Fibroblast of lung (primary cell): ENCODE data around the gene ADCY5. TPM values are rescaled to one million over a fixed set of nuclear protein-coding genes. Genes with fewer than 3 reads are reported as not detected.

Experiments
- DNase-seq, 2 donors: peaks; one replicate each; pipeline versions ENCODE4 v3.0.0 to v3.0.0-alpha.2; 2010; ENCODE audit warnings: low read depth in 2 of 2
- H2AFZ ChIP-seq: 2 replicates; pipeline ENCODE4 v1.5.1; 2012; ENCODE audit warnings: low read length, control low read depth, inconsistent platforms
- H3K27ac ChIP-seq: 2 replicates; pipeline ENCODE4 v1.5.1; 2011; ENCODE audit warnings: low read length, control low read depth; ENCODE audit not compliant: insufficient read depth
- H3K27me3 ChIP-seq: 2 replicates; pipeline ENCODE4 v1.5.1; 2011; ENCODE audit warnings: mild to moderate bottlenecking, low read length; ENCODE audit not compliant: control insufficient read depth, insufficient read depth
- H3K36me3 ChIP-seq: 2 replicates; pipeline ENCODE4 v1.5.1; 2011; ENCODE audit warnings: low read length; ENCODE audit not compliant: control insufficient read depth, insufficient read depth
- H3K4me1 ChIP-seq: 2 replicates; pipeline ENCODE4 v1.5.1; 2011; ENCODE audit warnings: low read length; ENCODE audit not compliant: control insufficient read depth, insufficient read depth; ENCODE audit errors: extremely low read depth
- H3K4me2 ChIP-seq: 2 replicates; pipeline ENCODE4 v1.5.1; 2011; ENCODE audit warnings: low read length, control low read depth; ENCODE audit not compliant: insufficient read depth; ENCODE audit errors: extremely low read depth
- H3K4me3 ChIP-seq, 4 experiments: fragments of 200-600 bp in 1 of 4; sonication (generic) in 1 of 4; replicated peaks in 1 of 4; 2 replicates each; pipeline ENCODE4 v1.5.1; 2011 to 2016; ENCODE audit warnings: low read length in 4 of 4, low read depth in 3 of 4, mild to moderate bottlenecking in 3 of 4, control low read depth in 2 of 4, inconsistent platforms in 1 of 4, mixed read lengths in 1 of 4; ENCODE audit not compliant: insufficient read depth in 1 of 4; ENCODE audit errors: control extremely low read depth in 1 of 4
- H3K79me2 ChIP-seq: 2 replicates; pipeline ENCODE4 v1.5.1; 2012; ENCODE audit warnings: mild to moderate bottlenecking, low read length, inconsistent platforms; ENCODE audit not compliant: control insufficient read depth, insufficient read depth
- H3K9ac ChIP-seq: 2 replicates; pipeline ENCODE4 v1.5.1; 2011; ENCODE audit warnings: mild to moderate bottlenecking, low read length, control low read depth; ENCODE audit not compliant: insufficient read depth
- H3K9me3 ChIP-seq: 2 replicates; pipeline ENCODE4 v1.5.1; 2012; ENCODE audit warnings: low read depth, low read length; ENCODE audit not compliant: control insufficient read depth, insufficient read depth
- H4K20me1 ChIP-seq: 2 replicates; pipeline ENCODE4 v1.5.1; 2011; ENCODE audit warnings: low read length; ENCODE audit not compliant: control insufficient read depth, insufficient read depth; ENCODE audit errors: extremely low read depth
- CTCF ChIP-seq, 2 donors: IDR thresholded peaks in 1 of 2; conservative IDR thresholded peaks in 1 of 2; 1 replicate in 1 of 2; 2 replicates in 1 of 2; pipeline ENCODE4 v1.5.1; 2011 to 2012; ENCODE audit warnings: low read length in 2 of 2, control low read depth in 1 of 2, inconsistent platforms in 1 of 2, low read depth in 1 of 2, mild to moderate bottlenecking in 1 of 2
- EZH2 ChIP-seq: IDR thresholded peaks from 2 replicates; pipeline ENCODE4 v1.5.1; 2012; ENCODE audit warnings: low read length, control low read depth, mild to moderate bottlenecking; ENCODE audit errors: missing control alignments
- polyA plus RNA-seq, 2 donors: library from polyadenylated mRNA; depleted of rRNA in 1 of 2; stranded (reverse) in 1 of 2; unstranded in 1 of 2; fragments of >200 nt; gene quantifications; 2 replicates each; pipeline ENCODE4 v1.2.1, GENCODE V29; 2011 to 2012; ENCODE audit warnings: missing spikeins in 1 of 2
- total RNA-seq: library from RNA; depleted of rRNA; stranded (reverse); fragments of >200 nt; gene quantifications from 2 replicates; pipeline ENCODE4 v1.2.1, GENCODE V29; 2014

Gene ADCY5
- total and polyA plus RNA-seq, 2 donors (not counting 1 experiment from before 2014, with no cell fraction given): 0.11 to 0.50 TPM

DNA sequence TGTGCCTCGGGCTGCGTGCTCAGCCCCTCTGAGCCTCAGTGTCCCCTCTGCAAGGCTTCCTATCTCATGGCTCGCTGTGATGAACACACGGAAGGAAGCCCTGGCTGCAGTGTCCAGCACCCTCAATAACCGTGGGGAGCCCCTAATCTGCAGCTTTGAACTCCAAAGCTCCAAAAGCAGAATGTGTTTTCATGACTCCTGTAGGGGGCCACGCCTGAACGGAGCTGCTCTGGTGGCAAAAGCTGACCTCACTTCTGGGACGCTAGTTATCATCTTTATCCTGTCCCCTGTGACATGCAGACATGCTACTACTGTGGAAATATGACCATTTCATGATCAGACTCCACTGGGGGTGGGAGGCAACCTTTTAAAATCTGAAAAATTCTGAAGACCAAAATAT lies 148.3 kb downstream of the ADCY5 start:
- Histone ChIP-seq H3K79me2 (no peaks in the 10 kb centered on the region), H3K27me3 (peaks cover 3% of the 10 kb centered on the region)
- TF ChIP-seq EZH2: no peak
- TF ChIP-seq CTCF (conservative IDR thresholded peaks at IDR 0.05 in 1 of 2, IDR thresholded peaks at IDR 0.05 in 1 of 2; ENCODE audit: low read depth in 1 of 2, low read length in 2 of 2): no peak

DNA sequence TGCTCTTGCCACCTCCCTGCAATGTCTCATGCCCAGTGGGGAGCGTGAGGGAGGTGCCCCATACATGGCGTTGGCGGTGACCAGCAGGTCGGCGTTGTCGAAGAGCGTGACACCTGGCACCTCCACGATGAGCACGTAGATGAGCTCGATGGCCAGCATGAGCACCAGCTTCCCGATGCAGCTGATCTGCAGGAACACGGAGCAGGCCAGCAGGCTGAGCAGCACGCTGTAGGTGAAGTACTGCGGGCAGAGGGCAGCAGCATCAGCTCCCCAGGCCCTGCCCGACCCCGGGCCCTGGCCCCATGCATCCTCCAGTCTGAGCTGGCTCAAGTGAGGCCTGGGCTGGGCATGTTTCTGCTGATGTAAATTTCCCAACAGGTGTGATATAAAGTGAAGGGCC lies 148.8 kb downstream of the ADCY5 start:
- Histone ChIP-seq H3K9me3 (no peaks in the 10 kb centered on the region), H3K79me2 (no peaks in the 10 kb centered on the region), H2AFZ (no peak overlapping the region), H3K27ac (no peak overlapping the region), H3K27me3 (peaks cover 6% of the 10 kb centered on the region), H3K4me3 (no peak overlapping the region), H3K4me1 (no peaks in the 10 kb centered on the region), H3K9ac (no peak overlapping the region), H4K20me1 (no peaks in the 10 kb centered on the region), H3K36me3 (no peaks in the 10 kb centered on the region), H3K4me2 (no peak overlapping the region)
- DNase-seq: no peak
- TF ChIP-seq EZH2 (no peak), CTCF (conservative IDR thresholded peaks at IDR 0.05 in 1 of 2, IDR thresholded peaks at IDR 0.05 in 1 of 2; ENCODE audit: low read depth in 1 of 2, low read length in 2 of 2) (no peak)

More for the DNA sequence above, 148.3 kb downstream of the ADCY5 start:
- Histone ChIP-seq H4K20me1 (no peaks in the 10 kb centered on the region), H3K36me3 (no peaks in the 10 kb centered on the region), H3K9ac (no peak overlapping the region), H3K4me1 (no peaks in the 10 kb centered on the region), H2AFZ (no peak overlapping the region), H3K4me2 (no peak overlapping the region), H3K9me3 (no peaks in the 10 kb centered on the region), H3K4me3 (no peak overlapping the region), H3K27ac (no peak overlapping the region)
- no peak for DNase-seq

DNA sequence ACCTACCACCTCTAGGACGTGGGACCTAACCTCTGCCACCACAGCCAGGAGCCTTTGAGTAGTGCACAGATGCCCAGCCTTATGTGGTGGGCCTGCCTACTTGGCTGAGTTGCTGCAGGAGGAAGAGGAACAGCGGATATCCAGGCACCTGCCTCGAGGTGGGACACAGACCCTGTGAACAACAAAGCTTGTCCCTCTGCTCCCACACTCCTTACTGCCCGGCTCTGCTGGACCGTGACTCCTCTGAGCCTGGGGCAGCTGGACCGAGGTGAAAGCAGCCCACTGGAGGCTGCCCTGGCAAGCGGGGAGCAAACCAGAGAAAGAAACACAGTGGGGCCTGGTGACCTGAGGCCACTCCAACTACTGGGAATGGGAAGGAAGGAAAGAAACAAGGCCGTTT lies 149.3 kb downstream of the ADCY5 start:
- H3K9me3 ChIP-seq: no peaks in the 10 kb centered on the region
- TF ChIP-seq CTCF (conservative IDR thresholded peaks at IDR 0.05 in 1 of 2, IDR thresholded peaks at IDR 0.05 in 1 of 2; ENCODE audit: low read depth in 1 of 2, low read length in 2 of 2): no peak
- no peak for TF ChIP-seq EZH2

More for the DNA sequence above, 149.3 kb downstream of the ADCY5 start:
- H3K9ac ChIP-seq: no peak overlapping the region
- no peaks in the 10 kb centered on the region for H3K79me2 ChIP-seq
- no peaks in the 10 kb centered on the region for H3K36me3 ChIP-seq
- no peak overlapping the region for H3K4me3 ChIP-seq
- H3K27me3 ChIP-seq: peaks cover 6% of the 10 kb centered on the region
- H3K27ac ChIP-seq: no peak overlapping the region
- H4K20me1 ChIP-seq: no peaks in the 10 kb centered on the region
- no peak overlapping the region for H2AFZ ChIP-seq
- no peak overlapping the region for H3K4me2 ChIP-seq
- no peaks in the 10 kb centered on the region for H3K4me1 ChIP-seq
- DNase-seq: no peak
